Esophagus squamous epithelium (tissue), 5 donors: ENCODE results near the gene PPARG. TPM values are rescaled to one million over a fixed set of nuclear protein-coding genes. Genes with fewer than 3 reads are reported as not detected.

ENCODE experiments used
- DNase-seq: peaks from one replicate; lab custom pipeline; 2025; lab: John Stamatoyannopoulos, UW
- H3K27ac ChIP-seq, 4 donors: fragments of 200-600 bp; sonication (generic); one replicate each; pipeline ENCODE4 v1.5.1; 2016 to 2019; ENCODE audit warnings: mild to moderate bottlenecking in 1 of 4
- H3K27me3 ChIP-seq, 4 donors: fragments of 200-600 bp; sonication (generic); 1 replicate in 3 of 4; 2 replicates in 1 of 4; pipeline versions ENCODE4 v1.5.1 to v1.6.0; 2017 to 2021; ENCODE audit warnings: antibody characterized with exemption in 1 of 4
- H3K36me3 ChIP-seq, 3 donors: fragments of 200-600 bp; sonication (generic); one replicate each; pipeline ENCODE4 v1.5.1; 2016 to 2019
- H3K4me1 ChIP-seq, 3 donors: fragments of 200-600 bp; sonication (generic); one replicate each; pipeline ENCODE4 v1.5.1; 2017 to 2019
- H3K4me3 ChIP-seq, 4 donors: fragments of 200-600 bp; sonication (generic); 1 replicate in 3 of 4; 2 replicates in 1 of 4; pipeline ENCODE4 v1.5.1; 2016 to 2019; ENCODE audit warnings: mild to moderate bottlenecking in 2 of 4, moderate library complexity in 1 of 4
- H3K9me3 ChIP-seq, 3 donors: fragments of 200-600 bp; sonication (generic); one replicate each; pipeline ENCODE4 v1.5.1; 2016 to 2019
- POLR2A ChIP-seq, 4 donors: fragments of 450-650 bp; IDR thresholded peaks; one replicate each; pipeline ENCODE4 v1.6.1; 2017; ENCODE audit warnings: antibody characterized with exemption in 4 of 4, mild to moderate bottlenecking in 4 of 4, moderate library complexity in 3 of 4
- WGBS, 2 donors: methylation state at CpG; one replicate each; pipeline ENCODE4 v1.1.5; 2018; 5-methylcytosine and 5-hydroxymethylcytosine counted together
- intact Hi-C: fragments of 100-400 bp; cut with DNase I; formaldehyde crosslinking; loops from one replicate; pipeline ENCODE4 v1.15.0; 2022
- total RNA-seq, 4 donors: library from RNA; depleted of rRNA; stranded (reverse); fragments of >200 nt; gene quantifications; one replicate each; pipeline ENCODE4 v1.1.0, GENCODE V29; 2016
- TF ChIP-seq, protein P1 (sequence below), 6 experiments: fragments of 450-650 bp in 4 of 6; fragments of 200-600 bp in 2 of 6; sonication (generic) in 2 of 6; IDR thresholded peaks; one replicate each; pipeline ENCODE4 v1.5.1; 2016 to 2019; ENCODE audit warnings: antibody characterized with exemption in 6 of 6, mild to moderate bottlenecking in 4 of 6, moderate library complexity in 4 of 6
- donor health status: DM: yes; HTN: yes; CAD: no.

Gene PPARG
- total RNA-seq, 4 donors from 2014 or later: 6.3 to 13.8 (median 11.4) TPM

DNA sequence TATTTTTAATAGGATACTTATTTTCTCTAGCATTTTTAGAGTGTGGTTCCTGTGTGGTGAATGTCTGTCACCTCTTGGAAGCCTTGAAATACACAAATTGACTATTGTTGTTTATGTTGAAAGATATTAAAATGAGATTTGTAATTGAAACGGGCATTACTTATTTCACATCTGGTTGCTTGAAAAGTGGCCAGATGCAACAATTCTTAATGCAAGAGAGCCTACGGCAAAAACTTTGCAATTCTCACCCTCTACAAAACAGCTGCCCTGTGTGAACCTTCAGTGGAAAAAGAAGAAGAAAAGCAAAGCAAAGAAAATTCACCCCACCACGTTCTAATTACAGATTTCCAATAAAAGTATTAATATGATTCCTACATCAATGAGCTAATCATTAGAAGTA, 46.6 kb downstream of the PPARG start:
- 48 to 84% methylated on average over 3 of the region's 3 CpGs for WGBS, 2 donors
- Histone ChIP-seq H3K9me3 (no peaks in the 10 kb centered on the region), H3K27ac (no peak overlapping the region), H3K36me3 (no peaks in the 10 kb centered on the region), H3K4me3 (no peak overlapping the region), H3K27me3 (no peaks in the 10 kb centered on the region), H3K4me1 (no peaks in the 10 kb centered on the region)
- TF ChIP-seq, protein P1, sequence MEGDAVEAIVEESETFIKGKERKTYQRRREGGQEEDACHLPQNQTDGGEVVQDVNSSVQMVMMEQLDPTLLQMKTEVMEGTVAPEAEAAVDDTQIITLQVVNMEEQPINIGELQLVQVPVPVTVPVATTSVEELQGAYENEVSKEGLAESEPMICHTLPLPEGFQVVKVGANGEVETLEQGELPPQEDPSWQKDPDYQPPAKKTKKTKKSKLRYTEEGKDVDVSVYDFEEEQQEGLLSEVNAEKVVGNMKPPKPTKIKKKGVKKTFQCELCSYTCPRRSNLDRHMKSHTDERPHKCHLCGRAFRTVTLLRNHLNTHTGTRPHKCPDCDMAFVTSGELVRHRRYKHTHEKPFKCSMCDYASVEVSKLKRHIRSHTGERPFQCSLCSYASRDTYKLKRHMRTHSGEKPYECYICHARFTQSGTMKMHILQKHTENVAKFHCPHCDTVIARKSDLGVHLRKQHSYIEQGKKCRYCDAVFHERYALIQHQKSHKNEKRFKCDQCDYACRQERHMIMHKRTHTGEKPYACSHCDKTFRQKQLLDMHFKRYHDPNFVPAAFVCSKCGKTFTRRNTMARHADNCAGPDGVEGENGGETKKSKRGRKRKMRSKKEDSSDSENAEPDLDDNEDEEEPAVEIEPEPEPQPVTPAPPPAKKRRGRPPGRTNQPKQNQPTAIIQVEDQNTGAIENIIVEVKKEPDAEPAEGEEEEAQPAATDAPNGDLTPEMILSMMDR (IDR thresholded peaks at IDR 0.05): no peak
- no peak for TF ChIP-seq POLR2A (IDR thresholded peaks at IDR 0.05)
- intact Hi-C loops: no loop called here
- no peak for DNase-seq

- no peaks in the 10 kb centered on the region for H3K36me3 ChIP-seq
- DNase-seq: no peak
- intact Hi-C loops: no loop called here
- no peaks in the 10 kb centered on the region for H3K9me3 ChIP-seq
- H3K4me1 ChIP-seq: no peaks in the 10 kb centered on the region
- H3K4me3 ChIP-seq: no peak overlapping the region
- TF ChIP-seq POLR2A (IDR thresholded peaks at IDR 0.05): no peak
- TF ChIP-seq, protein P1 (IDR thresholded peaks at IDR 0.05): no peak
- H3K27ac ChIP-seq: no peak overlapping the region
- 66 to 71% methylated on average over 3 of the region's 3 CpGs for WGBS, 2 donors
- H3K27me3 ChIP-seq: no peaks in the 10 kb centered on the region
Measured at GRCh38 chr3:12336099-12336498, 47.2 kb downstream of the PPARG start.

GRCh38 chr3:12338595-12339546, 50.0 kb downstream of the PPARG start:
- WGBS, 2 donors: 73 to 84% methylated on average over 5 of the region's 5 CpGs

GRCh38 chr3:12339701-12340480, 51.0 kb downstream of the PPARG start:
- intact Hi-C loops: no loop called here
- WGBS, 2 donors: 62 to 80% methylated on average over 5 of the region's 5 CpGs
- Histone ChIP-seq H3K9me3 (no peaks in the 10 kb centered on the region), H3K36me3 (no peaks in the 10 kb centered on the region), H3K4me3 (no peak overlapping the region), H3K27ac (no peak overlapping the region), H3K4me1 (peaks cover 0 to 4% (median 0%) of the 10 kb centered on the region in 3 donors), H3K27me3 (no peaks in the 10 kb centered on the region)
- DNase-seq: no peak
- TF ChIP-seq, protein P1 (IDR thresholded peaks at IDR 0.05): no peak
- TF ChIP-seq POLR2A (IDR thresholded peaks at IDR 0.05): no peak

More at GRCh38 chr3:12338595-12339546, 50.0 kb downstream of the PPARG start:
- Histone ChIP-seq H3K27ac (no peak overlapping the region), H3K9me3 (no peaks in the 10 kb centered on the region), H3K4me3 (no peak overlapping the region), H3K4me1 (no peaks in the 10 kb centered on the region), H3K36me3 (no peaks in the 10 kb centered on the region), H3K27me3 (no peaks in the 10 kb centered on the region)
- DNase-seq: no peak
- intact Hi-C loops: no loop called here
- TF ChIP-seq, protein P1 (IDR thresholded peaks at IDR 0.05): no peak
- no peak for TF ChIP-seq POLR2A (IDR thresholded peaks at IDR 0.05)
